CD4-positive, alpha-beta T cell (primary cell): ENCODE measurements around the gene SLFN14. TPM values are rescaled to one million over a fixed set of nuclear protein-coding genes. Genes with fewer than 3 reads are reported as not detected.

Experiments
- ATAC-seq: fragments of 200-7000 bp; cut with Tn5 transposase; one replicate; pipeline ENCODE4 v1.10.0; 2022; ENCODE audit warnings: mild to moderate bottlenecking; ENCODE audit not compliant: poor library complexity
- CTCF ChIA-PET: fragments of 350-600 bp; sonication (Branson Sonifier 250); formaldehyde crosslinking; loops from one replicate; lab custom pipeline; 2021; ENCODE audit warnings: antibody characterized with exemption, inconsistent platforms; lab: Charles Lee
- POLR2A ChIA-PET: fragments of 350-600 bp; sonication (Branson Sonifier 250); formaldehyde crosslinking; loops from one replicate; lab custom pipeline; 2021; ENCODE audit warnings: antibody characterized with exemption, inconsistent platforms; lab: Charles Lee
- DNase-seq, 14 experiments: peaks; one replicate each; pipeline ENCODE4 v3.0.0-alpha.2; 2013 to 2020; ENCODE audit warnings: mixed read lengths in 2 of 14
- H3K27ac ChIP-seq, 2 donors: one replicate each; pipeline versions ENCODE4 v1.5.1 to v1.7.0; 2013; ENCODE audit warnings: low read length in 2 of 2, low read depth in 1 of 2, mild to moderate bottlenecking in 1 of 2
- H3K27me3 ChIP-seq, 2 experiments: 1 replicate in 1 of 2; 2 replicates in 1 of 2; pipeline versions ENCODE4 v1.6.1 to v1.7.0; 2013; ENCODE audit warnings: low read length in 2 of 2, control low read depth in 1 of 2, mild to moderate bottlenecking in 1 of 2, moderate library complexity in 1 of 2; ENCODE audit not compliant: insufficient read depth in 2 of 2, control insufficient read depth in 1 of 2
- H3K36me3 ChIP-seq: one replicate; pipeline ENCODE4 v1.6.1; 2013; ENCODE audit warnings: low read length, control low read depth; ENCODE audit not compliant: insufficient read depth
- H3K4me1 ChIP-seq: one replicate; pipeline ENCODE4 v1.6.1; 2013; ENCODE audit warnings: low read length, control low read depth; ENCODE audit not compliant: insufficient read depth
- H3K4me3 ChIP-seq: one replicate; pipeline ENCODE4 v1.5.1; 2013; ENCODE audit warnings: mild to moderate bottlenecking, low read length, moderate library complexity
- H3K9me3 ChIP-seq, 2 experiments: 1 replicate in 1 of 2; 2 replicates in 1 of 2; pipeline versions ENCODE4 v1.6.1 to v1.7.0; 2013; ENCODE audit warnings: low read length in 2 of 2, mild to moderate bottlenecking in 2 of 2, control low read depth in 1 of 2, moderate library complexity in 1 of 2; ENCODE audit not compliant: control insufficient read depth in 1 of 2, insufficient read depth in 1 of 2
- H3K27ac Mint-ChIP-seq: one replicate; pipeline ENCODE4 v1.8.0; 2020; ENCODE audit warnings: mixed read lengths
- H3K27me3 Mint-ChIP-seq: one replicate; pipeline ENCODE4 v1.8.0; 2021; ENCODE audit warnings: mixed read lengths
- H3K36me3 Mint-ChIP-seq: one replicate; pipeline ENCODE4 v1.8.0; 2021; ENCODE audit warnings: low read depth, mixed read lengths
- H3K4me1 Mint-ChIP-seq: one replicate; pipeline ENCODE4 v1.8.0; 2021; ENCODE audit warnings: low read depth, mixed read lengths
- H3K4me3 Mint-ChIP-seq: one replicate; pipeline ENCODE4 v1.8.0; 2020; ENCODE audit warnings: mild to moderate bottlenecking, mixed read lengths
- H3K9me3 Mint-ChIP-seq: one replicate; pipeline ENCODE4 v1.8.0; 2020; ENCODE audit warnings: mixed read lengths
- CTCF ChIP-seq: fragments of 200-600 bp; IDR thresholded peaks from one replicate; pipeline ENCODE4 v1.8.0; 2022; ENCODE audit warnings: antibody characterized with exemption, mild to moderate bottlenecking
- intact Hi-C, 2 experiments: fragments of 100-400 bp; cut with DNase I in 1 of 2; cut with micrococcal nuclease in 1 of 2; formaldehyde crosslinking; loops; one replicate each; pipeline versions ENCODE4 v1.15.1 to v1.9.0; 2023 to 2025; cut with DNase I, micrococcal nuclease
- total RNA-seq, 174 experiments: library from RNA in 2 of 174; stranded (reverse) in 2 of 174; gene quantifications; one replicate each; pipeline ENCODE4 v1.2.3 and lab custom pipeline; 2021 to 2026

SLFN14 gene
- total RNA-seq, 2 experiments from 2014 or later, result not detected

- CTCF ChIA-PET, result interaction anchor here (0.9 to 2.4 kb wide), 3 partner anchors 9 to 445 kb away, joined by 3 to 9 read pairs (median 6); partner anchors contain the start of genes NLE1 and PEX12
- intact Hi-C loops, result loop anchor here (1.0 to 5.0 kb wide), 4 partner anchors 9 to 625 kb away; partner anchors contain the start of genes PEX12 (in 2 of the 2), CCT6B (in 1 of the 2), TAF15 (in 1 of the 2) and ZNF830 (in 1 of the 2)
- no peak for TF ChIP-seq CTCF
- POLR2A ChIA-PET, result interaction anchor here (0.8 to 5.0 kb wide), 14 partner anchors 8 to 565 kb away, joined by 3 to 128 read pairs (median 4); partner anchors contain the start of genes NLE1, PEX12, SLFN5 and TAF15
- peaks cover 27% of the 10 kb centered on the region for H3K4me1 ChIP-seq
- Mint-ChIP-seq H3K36me3 (peaks cover 9% of the 10 kb centered on the region), H3K4me3 (peak within 1 kb of the TSS; percentile 96), H3K4me1 (peaks cover 40% of the 10 kb centered on the region), H3K9me3 (no peaks in the 10 kb centered on the region), H3K27ac (peak within 1 kb of the TSS; percentile 97), H3K27me3 (no peaks in the 10 kb centered on the region)
- peak within 1 kb of the TSS; percentile 99 for H3K4me3 ChIP-seq
- H3K9me3 ChIP-seq, result no peaks in the 10 kb centered on the region
- no peaks in the 10 kb centered on the region for H3K36me3 ChIP-seq
- ATAC-seq, result peak; percentile 98
- DNase-seq, result peak; percentile 89 to 100 (median 96)
- H3K27me3 ChIP-seq, result no peaks in the 10 kb centered on the region
- H3K27ac ChIP-seq, result peak within 1 kb of the TSS; percentile 87 to 98
Observed at GRCh38 chr17:35587074-35587961, 26.7 kb upstream of the SLFN14 start, which contains the start of gene AP2B1. AP2B1 (plus strand) TSS chr17:35587322; CDS start chr17:35594031, 6,709 bp downstream.

- H3K9me3 ChIP-seq, result no peaks in the 10 kb centered on the region
- no peak for TF ChIP-seq CTCF
- no peaks in the 10 kb centered on the region for H3K36me3 ChIP-seq
- peak overlapping the region; percentile 99 for H3K4me3 ChIP-seq
- Mint-ChIP-seq H3K27me3 (no peaks in the 10 kb centered on the region), H3K9me3 (no peaks in the 10 kb centered on the region), H3K4me1 (peaks cover 40% of the 10 kb centered on the region), H3K36me3 (peaks cover 9% of the 10 kb centered on the region), H3K27ac (peak overlapping the region; percentile 97), H3K4me3 (peak overlapping the region; percentile 96)
- DNase-seq, result peak in 1 of 14 experiments; percentile 1
- CTCF ChIA-PET, result interaction anchor here (0.9 to 1.4 kb wide), 2 partner anchors 8 to 445 kb away, joined by 3 to 9 read pairs; partner anchors contain the start of genes NLE1 and PEX12
- intact Hi-C loops, result loop anchor here (1.0 to 5.0 kb wide), 4 partner anchors 8 to 624 kb away; partner anchors contain the start of genes PEX12 (in 2 of the 2), CCT6B (in 1 of the 2), TAF15 (in 1 of the 2) and ZNF830 (in 1 of the 2)
- H3K27ac ChIP-seq, result peak overlapping the region; percentile 87 to 98
- no peaks in the 10 kb centered on the region for H3K27me3 ChIP-seq
- H3K4me1 ChIP-seq, result peaks cover 27% of the 10 kb centered on the region
- POLR2A ChIA-PET, result interaction anchor here (0.8 to 5.0 kb wide), 13 partner anchors 8 to 564 kb away, joined by 3 to 128 read pairs (median 4); partner anchors contain the start of genes NLE1, PEX12, SLFN5 and TAF15
- peak; percentile 15 for ATAC-seq
Observed at GRCh38 chr17:35586569-35587073, 26.0 kb upstream of the SLFN14 start.

DNA sequence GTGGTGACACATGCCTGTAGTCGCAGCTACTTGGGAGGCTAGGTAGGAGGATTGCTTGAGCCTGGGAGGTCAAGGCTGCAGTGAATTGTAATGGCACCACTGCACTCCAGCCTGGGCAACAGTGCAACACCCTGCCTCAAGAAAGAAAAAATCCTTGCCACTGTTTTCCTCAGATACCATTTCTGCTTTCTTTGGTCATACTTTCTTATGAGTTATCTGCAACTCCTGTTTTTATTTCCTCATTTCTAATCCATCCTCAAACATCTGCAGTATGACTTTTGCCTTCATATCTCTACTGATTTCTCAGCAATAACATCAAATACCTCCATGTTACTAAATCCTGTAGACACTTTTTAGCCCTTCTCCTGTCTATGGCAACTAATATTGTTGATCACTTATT is 23.4 kb upstream of the SLFN14 start:
- Mint-ChIP-seq H3K36me3 (peaks cover 9% of the 10 kb centered on the region), H3K27me3 (no peaks in the 10 kb centered on the region), H3K4me1 (peaks cover 34% of the 10 kb centered on the region), H3K4me3 (no peak overlapping the region), H3K9me3 (no peaks in the 10 kb centered on the region), H3K27ac (no peak overlapping the region)
- TF ChIP-seq CTCF, result no peak
- peaks cover 21% of the 10 kb centered on the region for H3K4me1 ChIP-seq
- H3K36me3 ChIP-seq, result no peaks in the 10 kb centered on the region
- H3K27ac ChIP-seq, result no peak overlapping the region
- intact Hi-C loops, result no loop called here
- no peak overlapping the region for H3K4me3 ChIP-seq
- CTCF ChIA-PET, result interaction anchor here (1.2 kb wide), 1 partner anchor 271 kb away, joined by 3 read pairs; no protein-coding TSS in a partner anchor
- no peak for DNase-seq
- no peak for ATAC-seq
- H3K27me3 ChIP-seq, result no peaks in the 10 kb centered on the region
- POLR2A ChIA-PET, result no interaction called here
- no peaks in the 10 kb centered on the region for H3K9me3 ChIP-seq
